H1 (cell line): ENCODE measurements around the gene AMER2. TPM values are rescaled to one million over a fixed set of nuclear protein-coding genes. Genes with fewer than 3 reads are reported as not detected.
A peak's percentile ranks its signal among the peaks of the same experiment; 100 is the strongest.

ENCODE experiments used
- CTCF ChIA-PET: fragments of 300-600 bp; sonication (Branson Sonifier 250); formaldehyde crosslinking; loops from one replicate; lab custom pipeline; 2021; ENCODE audit not compliant: partially characterized antibody; lab: Charles Lee
- POLR2A ChIA-PET: fragments of 300-600 bp; sonication (Branson Sonifier 250); formaldehyde crosslinking; loops from one replicate; lab custom pipeline; 2021; ENCODE audit warnings: inconsistent platforms; ENCODE audit not compliant: partially characterized antibody; lab: Charles Lee
- DNase-seq, 2 experiments: peaks; one replicate each; pipeline versions ENCODE4 v3.0.0 to v3.0.0-alpha.2; 2010 to 2022; ENCODE audit warnings: low spot score in 2 of 2, low read depth in 1 of 2, mixed read lengths in 1 of 2
- FAIRE-seq: peaks from 2 replicates; lab custom pipeline; 2011; peaks lifted over from hg19 to GRCh38; lab: Jason Lieb, UNC
- H2AFZ ChIP-seq: 2 replicates; pipeline ENCODE4 v1.8.1; 2012; ENCODE audit warnings: low read length, inconsistent platforms
- H2AK5ac ChIP-seq: 2 replicates; pipeline ENCODE4 v1.6.1; 2013; ENCODE audit warnings: low read depth, low read length
- H2BK120ac ChIP-seq: replicated peaks from 2 replicates; pipeline ENCODE3; 2013; ENCODE audit warnings: low read depth, low read length, inconsistent platforms
- H2BK12ac ChIP-seq: 2 replicates; pipeline ENCODE4 v1.6.1; 2013; ENCODE audit warnings: low read depth, low read length
- H2BK15ac ChIP-seq: 2 replicates; pipeline ENCODE4 v1.6.1; 2013; ENCODE audit warnings: low read length
- H2BK20ac ChIP-seq: 2 replicates; pipeline ENCODE4 v1.6.1; 2013; ENCODE audit warnings: low read length
- H2BK5ac ChIP-seq: 2 replicates; pipeline ENCODE4 v1.6.1; 2013; ENCODE audit warnings: low read depth, low read length
- H3K14ac ChIP-seq: 2 replicates; pipeline ENCODE4 v1.6.1; 2013; ENCODE audit warnings: inconsistent platforms; ENCODE audit not compliant: insufficient read length
- H3K18ac ChIP-seq: 2 replicates; pipeline ENCODE4 v1.6.1; 2013; ENCODE audit warnings: low read length; ENCODE audit errors: extremely low read depth
- H3K23ac ChIP-seq: 2 replicates; pipeline ENCODE4 v1.6.1; 2013; ENCODE audit warnings: inconsistent platforms; ENCODE audit not compliant: insufficient read length
- H3K23me2 ChIP-seq: 2 replicates; pipeline ENCODE4 v1.6.1; 2013; ENCODE audit warnings: low read depth, low read length
- H3K27ac ChIP-seq: 2 replicates; pipeline ENCODE4 v1.6.1; 2011; ENCODE audit warnings: low read depth, low read length, inconsistent platforms
- H3K27me3 ChIP-seq, 4 experiments: replicated peaks in 1 of 4; 1 replicate in 1 of 4; 2 replicates in 3 of 4; pipeline versions ENCODE4 v1.6.1 to v1.8.1; 2011 to 2013; ENCODE audit warnings: low read length in 3 of 4, mild to moderate bottlenecking in 3 of 4, inconsistent platforms in 2 of 4, mixed read lengths in 2 of 4, moderate library complexity in 1 of 4; ENCODE audit not compliant: control insufficient read depth in 3 of 4, insufficient read depth in 3 of 4; ENCODE audit errors: extremely low read depth in 1 of 4
- H3K36me3 ChIP-seq, 4 experiments: 2 replicates each; pipeline versions ENCODE4 v1.6.1 to v1.8.1; 2011 to 2013; ENCODE audit warnings: mild to moderate bottlenecking in 4 of 4, low read length in 3 of 4, moderate library complexity in 2 of 4, control low read depth in 1 of 4, inconsistent platforms in 1 of 4; ENCODE audit not compliant: insufficient read depth in 4 of 4, control insufficient read depth in 2 of 4
- H3K4ac ChIP-seq: replicated peaks from 2 replicates; pipeline ENCODE3; 2013; ENCODE audit warnings: low read length, low read depth, mixed read lengths, inconsistent platforms; ENCODE audit not compliant: insufficient read length
- H3K4me1 ChIP-seq, 4 experiments: replicated peaks in 1 of 4; 1 replicate in 1 of 4; 2 replicates in 3 of 4; pipeline versions ENCODE4 v1.6.1 to v1.8.1; 2011 to 2013; ENCODE audit warnings: low read length in 3 of 4, inconsistent platforms in 2 of 4, mixed read lengths in 1 of 4; ENCODE audit not compliant: insufficient read depth in 4 of 4, control insufficient read depth in 3 of 4
- H3K4me2 ChIP-seq, 2 experiments: 2 replicates each; pipeline versions ENCODE4 v1.6.1 to v1.8.1; 2011 to 2013; ENCODE audit warnings: low read depth in 2 of 2, low read length in 2 of 2, control low read depth in 1 of 2, inconsistent platforms in 1 of 2, mild to moderate bottlenecking in 1 of 2; ENCODE audit not compliant: insufficient read depth in 1 of 2
- H3K4me3 ChIP-seq, 4 experiments: fragments of 200-600, 300-600 bp in 1 of 4; sonication (generic), shearing (Covaris generic), sonication (Bioruptor Twin) in 1 of 4; 2 replicates each; pipeline versions ENCODE4 v1.5.1 to v1.8.1; 2011 to 2016; ENCODE audit warnings: low read length in 4 of 4, low read depth in 3 of 4, control low read depth in 2 of 4, inconsistent platforms in 2 of 4, mild to moderate bottlenecking in 2 of 4, mixed read lengths in 1 of 4, moderate library complexity in 1 of 4; ENCODE audit not compliant: insufficient read depth in 2 of 4; ENCODE audit errors: extremely low read depth in 1 of 4
- H3K56ac ChIP-seq: replicated peaks from 2 replicates; pipeline ENCODE3; 2013; ENCODE audit warnings: low read depth, mild to moderate bottlenecking, mixed read lengths, low read length, inconsistent platforms; ENCODE audit not compliant: insufficient read length
- H3K79me1 ChIP-seq: 2 replicates; pipeline ENCODE4 v1.6.1; 2013; ENCODE audit warnings: low read depth, low read length, control low read depth
- H3K79me2 ChIP-seq, 2 experiments: 2 replicates each; pipeline versions ENCODE4 v1.6.1 to v1.8.1; 2012 to 2013; ENCODE audit warnings: low read length in 2 of 2, mild to moderate bottlenecking in 2 of 2, inconsistent platforms in 1 of 2; ENCODE audit not compliant: insufficient read depth in 2 of 2, control insufficient read depth in 1 of 2
- H3K9ac ChIP-seq, 4 experiments: replicated peaks in 1 of 4; 1 replicate in 1 of 4; 2 replicates in 3 of 4; pipeline versions ENCODE4 v1.6.1 to v1.8.1; 2011 to 2013; ENCODE audit warnings: low read depth in 3 of 4, low read length in 3 of 4, control low read depth in 2 of 4, mild to moderate bottlenecking in 2 of 4, moderate library complexity in 2 of 4, inconsistent platforms in 1 of 4; ENCODE audit errors: extremely low read depth in 1 of 4
- H3K9me3 ChIP-seq, 2 experiments: 2 replicates each; pipeline versions ENCODE4 v1.6.1 to v1.8.1; 2012 to 2013; ENCODE audit warnings: mild to moderate bottlenecking in 2 of 2, moderate library complexity in 2 of 2, control low read depth in 1 of 2, inconsistent platforms in 1 of 2, low read depth in 1 of 2, low read length in 1 of 2, mixed read lengths in 1 of 2; ENCODE audit not compliant: insufficient read depth in 2 of 2
- H4K20me1 ChIP-seq, 2 experiments: replicated peaks in 1 of 2; 2 replicates each; pipeline versions ENCODE3 to v1.8.1; 2011 to 2013; ENCODE audit warnings: inconsistent platforms in 2 of 2, low read length in 2 of 2, mild to moderate bottlenecking in 1 of 2; ENCODE audit not compliant: insufficient read depth in 2 of 2, control insufficient read depth in 1 of 2
- H4K5ac ChIP-seq: 2 replicates; pipeline ENCODE4 v1.6.1; 2013; ENCODE audit warnings: low read length, low read depth, mixed read lengths, inconsistent platforms; ENCODE audit not compliant: insufficient read length
- H4K8ac ChIP-seq: 2 replicates; pipeline ENCODE4 v1.8.0; 2013; ENCODE audit warnings: mild to moderate bottlenecking, moderate library complexity, low read length, inconsistent platforms; ENCODE audit not compliant: insufficient read depth; ENCODE audit errors: extremely low read depth
- H4K91ac ChIP-seq: replicated peaks from 2 replicates; pipeline ENCODE3; 2013; ENCODE audit warnings: low read length, mixed read lengths, inconsistent platforms; ENCODE audit not compliant: insufficient read length
- MAFK ChIP-seq: IDR thresholded peaks from 2 replicates; pipeline ENCODE4 v1.6.1; 2012; ENCODE audit warnings: low read depth, mild to moderate bottlenecking, improper control_type of control experiment, low read length
- SIX5 ChIP-seq: IDR thresholded peaks from 2 replicates; pipeline ENCODE4 v1.6.1; 2011; ENCODE audit warnings: mild to moderate bottlenecking, low read depth, low read length
- WGBS, 2 experiments: shearing (Covaris generic) in 1 of 2; methylation state at CpG; one replicate each; pipeline versions ENCODE4 v1.1.6 to v1.1.7; 2013 to 2015; ENCODE audit warnings: low lambda C conversion rate in 2 of 2, mixed read lengths in 2 of 2, inconsistent platforms in 1 of 2, low coverage in 1 of 2, missing lambda C conversion rate in 1 of 2; ENCODE audit not compliant: insufficient replicate concordance in 2 of 2, insufficient coverage in 1 of 2, insufficient read length in 1 of 2; ENCODE audit errors: extremely low coverage in 1 of 2, missing lambda C conversion rate in 1 of 2; 5-methylcytosine and 5-hydroxymethylcytosine counted together
- polyA plus RNA-seq, 7 experiments: library from polyadenylated mRNA; depleted of rRNA in 3 of 7; stranded (reverse) in 5 of 7; unstranded in 2 of 7; fragments of >200 nt in 5 of 7; fragments of 200-250 nt in 2 of 7; gene quantifications; 1 replicate in 5 of 7; 2 replicates in 1 of 7; 4 replicates in 1 of 7; pipeline versions ENCODE4 v1.2.1 to v1.2.3, GENCODE V29; 2011 to 2013; ENCODE audit warnings: missing spikeins in 2 of 7, mixed read lengths in 2 of 7
- total RNA-seq: library from RNA; stranded (reverse); fragmentation: NEBNext Ultra II Directional; extraction: Animal tissue kit (Norgen Biotek cat#: 25700); gene quantifications from 2 replicates; pipeline ENCODE4 v1.2.1, GENCODE V29; 2021

Gene AMER2
- total and polyA plus RNA-seq, 2 of the 8 experiments (the other 6 are each of a cell fraction or from before 2014, with no cell fraction given), result 0.14 to 0.50 TPM

- Histone ChIP-seq H3K23ac (no peak overlapping the region), H3K9me3 (peaks cover 7% of the 10 kb centered on the region in 2 experiments; a peak in 3 of 4 replicates), H2BK12ac (no peak overlapping the region), H2AFZ (no peak overlapping the region), H3K4me2 (no peak overlapping the region), H3K27ac (no peak overlapping the region), H3K56ac (no peak overlapping the region), H3K4me3 (no peak overlapping the region), H2AK5ac (no peak overlapping the region), H3K36me3 (no peaks in the 10 kb centered on the region; a peak in 1 of 8 replicates), H4K8ac (no peak overlapping the region), H4K20me1 (no peaks in the 10 kb centered on the region), H2BK120ac (no peak overlapping the region), H3K27me3 (no peaks in the 10 kb centered on the region), H3K14ac (no peak overlapping the region), H2BK20ac (no peak overlapping the region), H4K5ac (no peak overlapping the region), H3K18ac (peak overlapping the region; percentile 49; the same call in 1 of the 2 replicates), H3K4me1 (peaks cover 2 to 17% (median 6%) of the 10 kb centered on the region in 4 experiments; a peak in 6 of 7 replicates), H3K9ac (no peak overlapping the region), H3K79me2 (no peaks in the 10 kb centered on the region), H2BK15ac (no peak overlapping the region), H2BK5ac (peak overlapping the region; percentile 72; the same call in 1 of the 2 replicates), H3K23me2 (no peaks in the 10 kb centered on the region), H3K4ac (no peak overlapping the region), H4K91ac (no peak overlapping the region), H3K79me1 (no peaks in the 10 kb centered on the region)
- 81% methylated on average over 3 of the region's 3 CpGs; no CpG with 5 or more reads in 1 of the 2 experiments for WGBS, 2 experiments
- ChIA-PET POLR2A (no interaction called here), CTCF (interaction anchor here (2.0 to 2.6 kb wide), 2 partner anchors 9 to 17 kb away, joined by 5 to 16 read pairs; no protein-coding TSS in a partner anchor)
- no peak for DNase-seq
- TF ChIP-seq MAFK (no peak), SIX5 (no peak)
- no peak for FAIRE-seq
These were observed 41.1 kb downstream of the AMER2 start for GRCh38 chr13:25130944-25131343.
